ENCODE measurements around the gene TNFRSF4. TPM values are rescaled to one million over a fixed set of nuclear protein-coding genes. Genes with fewer than 3 reads are reported as not detected.

The TNFRSF4 gene
- total and polyA plus RNA-seq, 2 donors (not counting 1 experiment from before 2014, with no cell fraction given) = 0.63 to 1.8 TPM

- ATAC-seq (ENCODE audit: low read depth) (no peak), DNase-seq (no peak)
- H3K27ac Mint-ChIP-seq = no peak overlapping the region
- ChIA-PET CTCF (interaction anchor here (1.5 kb wide), 1 partner anchor 44 kb away, joined by 5 read pairs; no protein-coding TSS in a partner anchor), POLR2A (no interaction called here)
- Histone ChIP-seq H3K9me3 (ENCODE audit: control extremely low read depth in 1 of 3, control insufficient read depth in 2 of 3, insufficient read depth in 1 of 3, low read length in 2 of 3) (peaks cover 0 to 6% (median 0%) of the 10 kb centered on the region in 3 donors), H2AFZ (ENCODE audit: insufficient read depth, low read depth, low read length, poor library complexity, severe bottlenecking) (no peak overlapping the region), H3K36me3 (replicated peaks in 1 of 2; ENCODE audit: control extremely low read depth in 1 of 2, control insufficient read depth in 1 of 2, extremely low read depth in 1 of 2, insufficient read depth in 2 of 2, low read length in 1 of 2) (no peaks in the 10 kb centered on the region), H3K4me2 (replicated peaks; ENCODE audit: low read depth, low read length, poor library complexity, severe bottlenecking) (no peak overlapping the region), H3K9ac (ENCODE audit: low read length) (no peak overlapping the region), H3K27me3 (replicated peaks in 1 of 4; ENCODE audit: control extremely low read depth in 1 of 4, control insufficient read depth in 3 of 4, insufficient read depth in 4 of 4, low read length in 3 of 4) (peaks cover 0 to 5% (median 0%) of the 10 kb centered on the region in 4 experiments), H3K4me1 (ENCODE audit: control insufficient read depth in 2 of 2, insufficient read depth in 2 of 2, low read length in 2 of 2) (peaks cover 16 to 22% of the 10 kb centered on the region in 2 donors), H3K79me2 (ENCODE audit: control insufficient read depth, insufficient read depth, low read length) (no peaks in the 10 kb centered on the region), H3K4me3 (ENCODE audit: control extremely low read depth in 1 of 5, extremely low read depth in 1 of 5, insufficient read depth in 1 of 5, low read depth in 2 of 5, low read length in 4 of 5) (no peak overlapping the region), H4K20me1 (ENCODE audit: control insufficient read depth, insufficient read depth, low read length, poor library complexity, severe bottlenecking) (no peaks in the 10 kb centered on the region), H3K27ac (ENCODE audit: low read length in 2 of 2) (no peak overlapping the region)
- no peaks in the 10 kb centered on the region for H3K27me3 Mint-ChIP-seq
- H3K4me1 Mint-ChIP-seq = peaks cover 18% of the 10 kb centered on the region
- intact Hi-C loops (cut with micrococcal nuclease) = no loop called here
- H3K4me3 Mint-ChIP-seq = no peak overlapping the region
- H3K9me3 Mint-ChIP-seq (ENCODE audit: insufficient read depth) = no peaks in the 10 kb centered on the region
- TF ChIP-seq CTCF (IDR thresholded peaks at IDR 0.05) (no peak), EZH2 (IDR thresholded peaks at IDR 0.05; ENCODE audit: borderline replicate concordance, insufficient read depth, low read depth, low read length, poor library complexity, severe bottlenecking) (no peak)
- whole genome bisulfite sequencing (ENCODE audit: insufficient coverage) = 69% methylated on average over 23 of the region's 23 CpGs
Measured at GRCh38 chr1:1165900-1166421, 48.0 kb downstream of the TNFRSF4 start.

GRCh38 chr1:1165485-1165884 lies 48.5 kb downstream of the TNFRSF4 start:
- Mint-ChIP-seq H3K27ac (no peak overlapping the region), H3K4me3 (no peak overlapping the region), H3K4me1 (peaks cover 15% of the 10 kb centered on the region), H3K9me3 (ENCODE audit: insufficient read depth) (no peaks in the 10 kb centered on the region), H3K27me3 (no peaks in the 10 kb centered on the region)
- CTCF ChIA-PET = interaction anchor here (1.5 kb wide), 1 partner anchor 43 kb away, joined by 5 read pairs; no protein-coding TSS in a partner anchor
- no peaks in the 10 kb centered on the region for H3K36me3 ChIP-seq (replicated peaks in 1 of 2; ENCODE audit: control extremely low read depth in 1 of 2, control insufficient read depth in 1 of 2, extremely low read depth in 1 of 2, insufficient read depth in 2 of 2, low read length in 1 of 2)
- 93% methylated on average over 12 of the region's 12 CpGs for WGBS (ENCODE audit: insufficient coverage)
- H3K4me1 ChIP-seq (ENCODE audit: control insufficient read depth in 2 of 2, insufficient read depth in 2 of 2, low read length in 2 of 2) = peaks cover 11 to 18% of the 10 kb centered on the region in 2 donors
- H3K9me3 ChIP-seq (ENCODE audit: control extremely low read depth in 1 of 3, control insufficient read depth in 2 of 3, insufficient read depth in 1 of 3, low read length in 2 of 3) = peaks cover 0 to 8% (median 0%) of the 10 kb centered on the region in 3 donors
- H3K27me3 ChIP-seq (replicated peaks in 1 of 4; ENCODE audit: control extremely low read depth in 1 of 4, control insufficient read depth in 3 of 4, insufficient read depth in 4 of 4, low read length in 3 of 4) = peaks cover 0 to under 1% (median 0%) of the 10 kb centered on the region in 4 experiments
- no peak overlapping the region for H3K9ac ChIP-seq (ENCODE audit: low read length)
- intact Hi-C loops (cut with micrococcal nuclease) = no loop called here
- no peaks in the 10 kb centered on the region for H4K20me1 ChIP-seq (ENCODE audit: control insufficient read depth, insufficient read depth, low read length, poor library complexity, severe bottlenecking)
- DNase-seq (no peak), ATAC-seq (ENCODE audit: low read depth) (no peak)
- H3K27ac ChIP-seq (ENCODE audit: low read length in 2 of 2) = no peak overlapping the region
- TF ChIP-seq CTCF (IDR thresholded peaks at IDR 0.05) (no peak), EZH2 (IDR thresholded peaks at IDR 0.05; ENCODE audit: borderline replicate concordance, insufficient read depth, low read depth, low read length, poor library complexity, severe bottlenecking) (no peak)
- no peak overlapping the region for H2AFZ ChIP-seq (ENCODE audit: insufficient read depth, low read depth, low read length, poor library complexity, severe bottlenecking)
- POLR2A ChIA-PET = interaction anchor here (0.6 kb wide), 1 partner anchor 47 kb away, joined by 3 read pairs; no protein-coding TSS in a partner anchor
- H3K4me3 ChIP-seq (ENCODE audit: control extremely low read depth in 1 of 5, extremely low read depth in 1 of 5, insufficient read depth in 1 of 5, low read depth in 2 of 5, low read length in 4 of 5) = no peak overlapping the region
- H3K4me2 ChIP-seq (replicated peaks; ENCODE audit: low read depth, low read length, poor library complexity, severe bottlenecking) = no peak overlapping the region
- H3K79me2 ChIP-seq (ENCODE audit: control insufficient read depth, insufficient read depth, low read length) = no peaks in the 10 kb centered on the region
